ENCODE results near the gene ZNF232. TPM values are rescaled to one million over a fixed set of nuclear protein-coding genes. Genes with fewer than 3 reads are reported as not detected.

ZNF232 gene
- 7.5 and 13.3 TPM in 2 replicates for total RNA-seq

GRCh38 chr17:5111402-5112204 is at the start of gene ZNF232:
ZNF232 (minus strand) TSS chr17:5111878; CDS start chr17:5111822, 56 bp downstream.

GRCh38 chr17:5115673-5116651 is 4.3 kb upstream of the ZNF232 start, which contains the start of gene USP6:
USP6 (plus strand) TSS chr17:5116032; CDS start chr17:5130368, 14,336 bp downstream.

GRCh38 chr17:5078106-5079028 is 33.3 kb downstream of the ZNF232 start, which contains the start of gene ZFP3:
ZFP3 (plus strand) TSS chr17:5078467; CDS start chr17:5091505, 13,038 bp downstream.

Other genes starting within 250 kb of the ZNF232 start
- 3.1 and 4.4 TPM in 2 replicates for gene C17orf107, start 212.3 kb downstream of the ZNF232 start, total RNA-seq
- 0.21 TPM in 1 of 2 replicates, not detected in the other for gene CHRNE, start 208.8 kb downstream of the ZNF232 start, total RNA-seq
- gene GP1BA, start 179.6 kb downstream of the ZNF232 start, total RNA-seq, result not detected in 2 replicates
- 49.2 and 54.0 TPM in 2 replicates for gene SLC25A11, start 171.8 kb downstream of the ZNF232 start, total RNA-seq
- gene RNF167, start 171.6 kb downstream of the ZNF232 start, total RNA-seq, result 23.9 and 35.8 TPM in 2 replicates
- gene PFN1, start 163.3 kb downstream of the ZNF232 start, total RNA-seq, result 416 and 612 TPM in 2 replicates
- gene ENO3, start 160.8 kb downstream of the ZNF232 start, total RNA-seq, result 1.4 and 1.9 TPM in 2 replicates
- 42.6 and 48.9 TPM in 2 replicates for gene SPAG7, start 144.1 kb downstream of the ZNF232 start, total RNA-seq
- gene CAMTA2, start 124.2 kb downstream of the ZNF232 start, total RNA-seq, result 7.9 and 15.8 TPM in 2 replicates
- under 0.01 and 0.21 TPM in 2 replicates for gene INCA1, start 114.4 kb downstream of the ZNF232 start, total RNA-seq
- 102 and 188 TPM in 2 replicates for gene KIF1C, start 113.9 kb downstream of the ZNF232 start, total RNA-seq
- gene SLC52A1, start 76.5 kb downstream of the ZNF232 start, total RNA-seq, result 0.50 and 0.68 TPM in 2 replicates
- 1.0 and 1.6 TPM in 2 replicates for gene ZFP3, start 33.4 kb downstream of the ZNF232 start, total RNA-seq
- gene USP6, start 4.2 kb upstream of the ZNF232 start, total RNA-seq, result not detected in 2 replicates
- 2.4 and 5.8 TPM in 2 replicates for gene ZNF594, start 80.0 kb upstream of the ZNF232 start, total RNA-seq
- gene SCIMP, start 123.0 kb upstream of the ZNF232 start, total RNA-seq, result not detected in 2 replicates
- 44.8 and 61.4 TPM in 2 replicates for gene RABEP1, start 170.4 kb upstream of the ZNF232 start, total RNA-seq

Data from nasal cavity respiratory epithelium epithelial cell of viscerocranial mucosa (primary cell).